GM19193 (cell line): ENCODE data around the gene CTSA.

Experiments
- POLR2A ChIP-seq: IDR thresholded peaks from 4 replicates; pipeline ENCODE4 v1.6.1; 2011; ENCODE audit not compliant: insufficient read depth, insufficient read length; ENCODE audit errors: extremely low read depth

Gene CTSA

DNA sequence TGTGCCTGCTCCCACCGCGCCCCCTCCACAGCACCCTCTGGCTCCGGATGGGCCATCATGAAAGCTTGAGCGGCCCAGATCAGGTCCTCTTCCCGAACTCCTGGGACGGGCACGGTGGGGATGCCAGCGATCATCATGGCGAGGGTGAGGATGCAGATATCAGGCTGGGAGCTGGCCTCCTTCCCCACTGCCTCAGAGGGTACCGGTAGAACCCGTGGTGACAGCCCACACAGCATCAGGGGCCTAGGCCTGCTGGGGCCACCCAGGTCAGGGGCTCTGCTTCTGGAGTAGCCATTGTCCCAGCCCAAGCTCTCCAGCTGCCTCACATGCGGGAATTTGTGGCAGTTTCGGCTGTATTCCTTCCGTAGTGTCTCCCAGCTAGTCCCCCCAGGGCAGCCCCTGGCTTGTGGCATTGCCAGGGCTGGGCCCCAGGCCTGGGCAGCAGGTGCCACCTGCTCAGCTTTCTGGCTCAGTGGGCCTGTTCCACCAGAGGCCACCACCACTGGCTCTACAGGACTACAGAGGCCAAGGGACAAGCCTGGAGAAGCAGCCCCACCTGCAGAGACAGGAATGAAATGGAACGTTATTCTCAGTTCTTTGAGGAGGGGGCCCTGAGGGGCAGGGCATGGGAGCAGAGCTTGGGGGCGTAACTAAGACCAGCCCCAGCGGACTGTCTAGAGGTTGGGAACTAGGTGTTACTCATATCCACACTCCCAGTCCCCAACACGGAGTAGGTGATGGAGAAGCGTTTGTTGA is 4.4 kb upstream of the CTSA start:
- no peak for TF ChIP-seq POLR2A

- TF ChIP-seq POLR2A, result no peak
Observed at GRCh38 chr20:45887346-45887715, 3.8 kb upstream of the CTSA start, which contains the start of gene SPATA25. Gene SPATA25 (minus strand): TSS chr20:45887622. CDS start chr20:45887590, 32 bp downstream.

DNA sequence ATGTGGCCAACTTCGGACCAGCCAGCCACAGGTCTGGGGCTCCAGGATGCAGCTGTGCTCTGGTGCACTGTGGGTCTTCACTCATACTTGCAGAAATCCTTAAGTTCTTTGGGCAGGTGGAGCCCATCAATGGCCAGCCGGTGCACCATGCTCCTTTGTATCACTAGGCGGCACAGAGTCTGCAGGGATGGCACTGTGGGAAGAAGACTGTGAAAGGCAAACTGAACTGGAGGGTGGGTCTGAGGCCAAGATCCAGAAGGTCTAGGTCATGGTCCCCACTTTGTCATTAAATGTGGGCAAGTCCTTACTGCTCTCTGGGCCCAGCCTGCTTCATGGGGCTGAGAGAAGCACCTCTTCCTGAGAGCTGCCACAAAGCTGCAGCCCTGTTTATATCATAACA is 2.5 kb upstream of the CTSA start:
- no peak for TF ChIP-seq POLR2A

- TF ChIP-seq POLR2A, result no peak
Observed at GRCh38 chr20:45890077-45890984, 804 bp upstream of the CTSA start.

DNA sequence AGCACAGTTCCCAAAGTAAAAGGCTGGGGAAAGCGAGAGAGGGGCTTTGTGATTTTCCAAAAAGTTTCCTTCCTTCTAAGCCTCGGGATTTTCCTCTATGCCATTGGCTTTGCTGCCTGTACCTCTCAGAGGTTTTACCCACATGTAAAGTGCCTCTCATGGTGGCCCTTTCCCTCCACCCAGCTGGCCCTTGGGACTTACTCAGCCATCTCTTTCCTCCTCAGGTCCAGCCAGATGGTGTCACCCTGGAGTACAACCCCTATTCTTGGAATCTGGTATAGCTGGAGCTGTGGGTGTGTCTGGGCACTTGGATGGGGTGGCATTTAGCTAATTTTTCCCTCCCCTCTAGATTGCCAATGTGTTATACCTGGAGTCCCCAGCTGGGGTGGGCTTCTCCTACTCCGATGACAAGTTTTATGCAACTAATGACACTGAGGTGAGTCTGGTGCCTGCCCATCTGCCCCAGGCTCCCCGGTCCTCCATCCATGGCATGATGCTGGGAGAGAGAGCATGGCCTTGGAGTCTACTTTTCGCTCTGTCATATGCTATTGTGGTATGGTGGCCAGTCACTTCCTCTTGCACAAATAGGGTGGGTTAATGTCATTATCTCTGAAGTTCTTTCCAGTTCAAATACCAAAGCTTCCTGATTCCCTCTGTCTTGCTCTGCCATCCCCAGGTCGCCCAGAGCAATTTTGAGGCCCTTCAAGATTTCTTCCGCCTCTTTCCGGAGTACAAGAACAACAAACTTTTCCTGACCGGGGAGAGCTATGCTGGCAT is 1.1 kb downstream of the CTSA start:
- TF ChIP-seq POLR2A, result no peak

- TF ChIP-seq POLR2A, result no peak
Observed at GRCh38 chr20:45892828-45893500, 1.8 kb downstream of the CTSA start.

DNA sequence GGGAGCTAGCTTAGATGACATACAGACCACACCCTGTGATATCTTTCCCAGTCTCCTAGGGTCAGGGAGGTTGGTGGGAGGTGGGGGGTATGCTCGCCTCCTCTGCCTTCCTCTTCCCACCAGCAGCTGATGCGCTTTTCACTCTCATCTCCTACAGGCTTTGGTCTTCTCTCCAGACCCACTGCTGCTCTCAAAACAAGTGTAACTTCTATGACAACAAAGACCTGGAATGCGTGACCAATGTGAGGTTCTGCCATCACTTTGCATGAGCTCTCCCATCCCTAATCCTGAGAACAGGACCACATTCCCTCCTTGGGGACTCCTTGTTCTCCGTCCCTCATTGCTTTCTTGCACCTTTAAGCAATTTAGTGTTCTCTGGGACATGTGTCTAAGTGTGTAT is 2.7 kb downstream of the CTSA start:
- TF ChIP-seq POLR2A, result no peak

- TF ChIP-seq POLR2A, result no peak
Observed at GRCh38 chr20:45894797-45895196, 3.7 kb downstream of the CTSA start.

GRCh38 chr20:45896641-45897161 is 5.6 kb downstream of the CTSA start:
- TF ChIP-seq POLR2A, result no peak

GRCh38 chr20:45897289-45897688 is 6.2 kb downstream of the CTSA start:
- no peak for TF ChIP-seq POLR2A

DNA sequence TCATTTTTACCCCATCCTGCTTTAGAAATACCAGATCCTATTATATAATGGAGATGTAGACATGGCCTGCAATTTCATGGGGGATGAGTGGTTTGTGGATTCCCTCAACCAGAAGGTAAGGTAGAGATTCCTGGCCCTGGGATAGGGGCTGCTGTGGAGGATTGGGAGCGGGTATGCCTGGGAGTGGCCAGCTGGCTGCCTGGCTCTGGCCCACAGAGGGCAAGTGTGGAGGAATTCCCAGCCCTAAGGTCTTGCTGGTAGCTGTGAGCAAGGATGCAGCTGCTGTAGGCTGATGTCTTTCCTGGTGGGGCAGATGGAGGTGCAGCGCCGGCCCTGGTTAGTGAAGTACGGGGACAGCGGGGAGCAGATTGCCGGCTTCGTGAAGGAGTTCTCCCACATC is 6.6 kb downstream of the CTSA start:
- TF ChIP-seq POLR2A, result no peak

- no peak for TF ChIP-seq POLR2A
Observed at GRCh38 chr20:45898285-45898684, 7.2 kb downstream of the CTSA start.

GRCh38 chr20:45899046-45899835 is 8.1 kb downstream of the CTSA start:
- no peak for TF ChIP-seq POLR2A

GRCh38 chr20:45902199-45902701 is 11.1 kb downstream of the CTSA start:
- TF ChIP-seq POLR2A, result no peak
